Adrenal gland (tissue), 12 donors: ENCODE results near the gene CR1. TPM values are rescaled to one million over a fixed set of nuclear protein-coding genes. Genes with fewer than 3 reads are reported as not detected.

ENCODE experiments used
- DNase-seq, 7 donors: peaks; one replicate each; pipeline ENCODE4 v3.0.0-alpha.2; 2019 to 2020
- H3K27ac ChIP-seq, 5 donors: fragments of 200-600 bp; sonication (generic) in 4 of 5; 1 replicate in 3 of 5; 2 replicates in 2 of 5; pipeline versions ENCODE4 v1.5.1 to v1.8.0; 2016 to 2020; ENCODE audit warnings: mild to moderate bottlenecking in 1 of 5
- H3K27me3 ChIP-seq: fragments of 200-600 bp; 2 replicates; pipeline ENCODE4 v1.8.0; 2021
- H3K36me3 ChIP-seq, 2 donors: fragments of 200-600 bp; replicated peaks in 1 of 2; 1 replicate in 1 of 2; 2 replicates in 1 of 2; pipeline versions ENCODE4 v1.5.1 to v1.8.0; 2018 to 2022
- H3K4me1 ChIP-seq, 2 donors: fragments of 200-600 bp; replicated peaks in 1 of 2; 1 replicate in 1 of 2; 2 replicates in 1 of 2; pipeline versions ENCODE4 v1.5.1 to v1.8.0; 2018 to 2021
- H3K4me3 ChIP-seq, 4 donors: fragments of 200-600 bp; sonication (generic) in 3 of 4; one replicate each; pipeline ENCODE4 v1.5.1; 2016 to 2018
- H3K9me3 ChIP-seq, 3 donors: fragments of 200-600 bp; sonication (generic) in 1 of 3; replicated peaks in 1 of 3; 1 replicate in 2 of 3; 2 replicates in 1 of 3; pipeline versions ENCODE4 v1.5.1 to v1.8.0; 2016 to 2021
- CTCF ChIP-seq, 6 experiments: fragments of 450-650 bp in 4 of 6; fragments of 200-600 bp in 2 of 6; sonication (generic) in 1 of 6; IDR thresholded peaks; 1 replicate in 5 of 6; 2 replicates in 1 of 6; pipeline versions ENCODE4 v1.5.1 to v1.8.0; 2016 to 2021; ENCODE audit warnings: antibody characterized with exemption in 6 of 6, mild to moderate bottlenecking in 2 of 6, moderate library complexity in 1 of 6
- POLR2A ChIP-seq, 2 donors: fragments of 450-650 bp; IDR thresholded peaks; one replicate each; pipeline ENCODE4 v1.6.1; 2017; ENCODE audit warnings: antibody characterized with exemption in 2 of 2, mild to moderate bottlenecking in 2 of 2, moderate library complexity in 1 of 2
- WGBS, 4 donors: extraction: QIAGEN DNeasy Blood & Tissue Kit in 2 of 4; methylation state at CpG; one replicate each; pipeline versions ENCODE4 v1.1.5 to v1.1.7; 2013 to 2017; 5-methylcytosine and 5-hydroxymethylcytosine counted together
- intact Hi-C, 2 donors: fragments of 100-400 bp; cut with DNase I; formaldehyde crosslinking; loops; one replicate each; pipeline versions ENCODE4 v1.14.1 to v1.15.0; 2022 to 2023
- polyA plus RNA-seq, 3 donors: library from polyadenylated mRNA; stranded (reverse); fragments of 200-250 nt in 2 of 3; fragments of 350-450 nt in 1 of 3; fragmentation: Illumina TruSeq in 1 of 3; extraction: RNeasy Lipid Tissue Mini Kit (QIAGEN cat#74804) in 1 of 3; gene quantifications; one replicate each; pipeline ENCODE4 v1.2.3, GENCODE V29; 2013 to 2014
- total RNA-seq, 9 donors: library from RNA; depleted of rRNA in 4 of 9; stranded (reverse); fragments of >200 nt in 4 of 9; fragments of 120-200 nt in 1 of 9; fragmentation: NEBNext Ultra II Directional in 1 of 9; extraction: Animal tissue kit (Norgen Biotek cat#: 25700) in 1 of 9; gene quantifications; one replicate each; pipeline versions ENCODE4 v1.1.0 to v1.2.4, GENCODE V29; 2013 to 2023
- donor health status: healthy with polysubstance abuse.
- donor health status: Bipolar disorder and iron deficiency.
- donor health status: DM: yes; HTN: yes; CAD: no.
- donor health status: DM: no; HTN: no; CAD: no.
- donor health status: DM: no; HTN: no; CAD: no.
- donor health status: DM: yes; HTN: yes; CAD: no.

CR1 gene
- total and polyA plus RNA-seq, 12 donors, result 0.30 to 35.5 (median 3.6) TPM

- DNase-seq, result no peak
- H3K4me1 ChIP-seq, result no peaks in the 10 kb centered on the region
- intact Hi-C loops, result no loop called here
- H3K27ac ChIP-seq, result no peak overlapping the region
- H3K27me3 ChIP-seq, result peaks cover 19% of the 10 kb centered on the region
- 41 to 57% (median 46%) methylated on average over 7 of the region's 7 CpGs for WGBS, 4 donors
- no peak for TF ChIP-seq CTCF (IDR thresholded peaks at IDR 0.05)
- no peaks in the 10 kb centered on the region for H3K9me3 ChIP-seq
- no peak overlapping the region for H3K4me3 ChIP-seq
- H3K36me3 ChIP-seq, result no peaks in the 10 kb centered on the region
Observed at GRCh38 chr1:207502726-207503125, 6.8 kb downstream of the CR1 start.

- no peaks in the 10 kb centered on the region for H3K4me1 ChIP-seq
- peaks cover 19% of the 10 kb centered on the region for H3K27me3 ChIP-seq
- no peaks in the 10 kb centered on the region for H3K9me3 ChIP-seq
- TF ChIP-seq CTCF (IDR thresholded peaks at IDR 0.05) (no peak), POLR2A (IDR thresholded peaks at IDR 0.05) (no peak)
- intact Hi-C loops, result no loop called here
- no peak overlapping the region for H3K27ac ChIP-seq
- H3K4me3 ChIP-seq, result no peak overlapping the region
- no peak for DNase-seq
- no peaks in the 10 kb centered on the region for H3K36me3 ChIP-seq
- WGBS, 4 donors, result 86 to 91% (median 89%) methylated on average over 3 of the region's 3 CpGs
Observed at GRCh38 chr1:207503950-207504349, 8.0 kb downstream of the CR1 start.

GRCh38 chr1:207504438-207504837 lies 8.5 kb downstream of the CR1 start:
- no peak for DNase-seq
- H3K27me3 ChIP-seq, result peaks cover 19% of the 10 kb centered on the region
- H3K36me3 ChIP-seq, result no peaks in the 10 kb centered on the region
- H3K4me3 ChIP-seq, result no peak overlapping the region
- intact Hi-C loops, result no loop called here
- H3K27ac ChIP-seq, result no peak overlapping the region
- H3K9me3 ChIP-seq, result no peaks in the 10 kb centered on the region
- H3K4me1 ChIP-seq, result no peaks in the 10 kb centered on the region
- TF ChIP-seq CTCF (IDR thresholded peaks at IDR 0.05), result no peak
- no peak for TF ChIP-seq POLR2A (IDR thresholded peaks at IDR 0.05)

- no peak overlapping the region for H3K27ac ChIP-seq
- WGBS, 4 donors, result 23 to 42% (median 31%) methylated on average over 1 of the region's 1 CpG
Observed at GRCh38 chr1:207510444-207510843, 14.5 kb downstream of the CR1 start.

More at GRCh38 chr1:207510444-207510843, 14.5 kb downstream of the CR1 start:
- TF ChIP-seq POLR2A (IDR thresholded peaks at IDR 0.05) (no peak), CTCF (IDR thresholded peaks at IDR 0.05) (no peak)
- Histone ChIP-seq H3K36me3 (no peaks in the 10 kb centered on the region), H3K27me3 (no peaks in the 10 kb centered on the region), H3K4me3 (no peak overlapping the region), H3K9me3 (no peaks in the 10 kb centered on the region), H3K4me1 (no peaks in the 10 kb centered on the region)
- DNase-seq, result no peak
- intact Hi-C loops, result no loop called here
